HG02885 (cell line): ENCODE results near the gene RTP3.

Experiments used
- ATAC-seq: cut with Tn5 transposase; IDR thresholded peaks from one replicate; pipeline ENCODE4 v1.9.1; 2021; ENCODE audit warnings: mild to moderate bottlenecking; ENCODE audit not compliant: unreplicated experiment, poor library complexity

Gene RTP3

GRCh38 chr3:46497556-46498265 lies at the start of gene RTP3:
Gene RTP3, plus strand, starts transcription at chr3:46497976. Its CDS starts 87 bp downstream, at chr3:46498063.
- ATAC-seq: no peak

- ATAC-seq: no peak
These were observed 49.1 kb upstream of the RTP3 start for GRCh38 chr3:46448721-46449120.

DNA sequence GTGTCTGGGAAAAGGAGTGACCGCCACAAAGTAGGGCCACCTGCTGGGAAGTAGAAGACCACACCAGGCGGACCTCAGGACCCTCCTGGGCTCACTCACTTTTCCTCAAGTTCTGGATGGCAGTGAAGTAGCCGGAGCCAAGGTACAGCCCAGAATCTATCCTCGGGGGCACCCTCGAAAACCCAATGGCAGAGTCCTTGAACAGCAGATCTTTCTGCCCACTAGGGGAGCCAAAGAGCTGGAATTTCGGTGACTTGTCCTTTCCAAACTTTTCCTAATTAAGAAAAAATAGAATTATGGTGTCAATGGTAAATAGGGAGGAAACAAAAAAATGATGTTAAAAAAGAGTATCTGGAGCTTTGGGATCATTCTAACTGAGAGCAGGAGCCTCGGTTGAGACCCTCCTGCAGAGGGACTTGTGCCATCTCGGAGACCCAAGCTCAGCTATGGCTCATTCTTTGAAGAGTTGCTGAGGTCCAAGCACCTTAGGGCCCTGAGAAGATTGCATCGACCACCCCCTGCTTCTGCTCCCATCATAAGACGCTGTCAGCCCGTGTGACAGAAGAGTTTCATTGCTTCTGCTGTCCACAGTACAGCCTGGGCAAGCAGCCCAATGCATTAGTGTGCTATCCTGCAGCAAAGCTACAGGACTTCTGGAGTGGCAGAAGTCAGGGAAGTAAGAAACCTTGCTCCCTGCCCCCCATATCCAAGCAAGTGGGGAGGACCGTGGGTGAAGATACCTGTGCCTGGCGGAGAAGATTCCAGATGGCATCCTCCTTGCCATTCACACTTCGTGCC lies 47.8 kb upstream of the RTP3 start:
- no peak for ATAC-seq

DNA sequence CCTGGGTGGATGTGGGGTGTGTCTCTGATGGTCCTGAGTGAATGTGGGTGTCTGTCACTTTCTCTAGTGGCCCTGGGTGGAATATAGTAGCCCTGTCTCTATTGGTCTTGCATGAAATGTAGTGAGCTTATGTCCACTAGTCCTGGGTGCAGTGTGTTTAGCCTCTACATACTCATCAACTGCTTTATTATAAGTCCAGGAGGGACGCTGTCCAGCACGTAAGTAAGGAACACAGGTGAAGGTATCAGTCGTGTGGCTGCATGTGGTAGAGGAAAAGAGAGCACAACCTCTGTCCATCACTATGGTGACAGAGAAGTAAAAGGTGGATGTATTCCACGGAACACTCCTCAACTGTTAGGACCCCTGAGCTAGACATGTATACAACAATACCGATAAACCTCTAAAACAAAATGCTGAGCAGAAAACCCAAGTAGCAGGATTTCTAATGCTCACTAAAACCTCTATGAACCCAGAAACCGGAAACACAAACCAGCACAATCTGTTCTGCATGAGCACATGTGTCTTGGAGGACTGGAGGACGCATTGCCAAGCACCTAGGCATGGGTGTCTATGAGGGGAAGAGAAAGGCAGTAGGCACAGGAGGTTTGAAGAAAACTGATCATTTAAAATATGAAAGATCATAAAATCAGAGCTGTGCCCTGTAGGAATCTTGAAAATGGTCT lies 44.1 kb upstream of the RTP3 start:
- ATAC-seq: no peak

- no peak for ATAC-seq
These were observed 43.6 kb upstream of the RTP3 start for GRCh38 chr3:46454209-46454595.

DNA sequence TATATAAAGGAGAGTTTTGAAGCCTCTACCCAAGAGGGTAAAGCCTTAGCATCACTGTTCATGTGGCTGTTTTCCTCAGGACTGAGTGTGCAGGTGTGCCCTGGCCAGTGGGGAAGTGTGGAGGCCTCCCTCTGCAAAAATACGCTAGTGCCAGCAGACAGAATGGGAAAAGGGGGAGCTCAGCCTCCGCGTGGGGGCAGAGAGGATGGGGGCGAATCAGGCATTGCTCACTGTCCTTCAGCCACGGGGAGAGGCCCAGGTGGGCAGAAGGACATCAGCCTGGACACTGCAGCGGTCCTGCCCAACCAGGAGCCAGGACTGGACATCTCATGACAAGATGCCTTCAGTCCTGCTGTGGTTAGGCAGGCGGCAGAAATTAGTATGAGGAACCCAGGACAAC lies 43.2 kb upstream of the RTP3 start:
- no peak for ATAC-seq

- ATAC-seq: no peak
These were observed 42.3 kb upstream of the RTP3 start for GRCh38 chr3:46455231-46456115.

- no peak for ATAC-seq
These were observed 41.7 kb upstream of the RTP3 start for GRCh38 chr3:46456118-46456517.

- ATAC-seq: no peak
These were observed 37.7 kb upstream of the RTP3 start for GRCh38 chr3:46460051-46460450.

DNA sequence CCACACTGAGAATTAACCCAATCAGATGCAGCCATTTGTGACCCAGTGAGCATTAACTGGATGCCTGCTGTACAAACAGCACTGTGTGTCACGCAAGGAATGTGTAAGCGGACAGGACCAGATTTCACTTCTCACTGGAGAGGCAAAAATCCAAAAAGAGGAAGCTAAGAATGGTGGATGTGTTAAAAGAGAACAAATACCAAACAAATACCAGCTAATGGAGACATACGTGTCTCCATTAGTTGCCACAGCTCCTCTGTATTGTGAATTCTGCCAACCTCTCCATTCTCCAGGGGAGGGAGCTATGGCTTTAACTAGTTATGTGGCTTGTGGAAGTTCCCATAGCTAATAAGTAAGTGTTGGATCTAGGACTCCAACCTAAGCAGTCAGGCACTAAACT lies 35.7 kb upstream of the RTP3 start:
- ATAC-seq: no peak

DNA sequence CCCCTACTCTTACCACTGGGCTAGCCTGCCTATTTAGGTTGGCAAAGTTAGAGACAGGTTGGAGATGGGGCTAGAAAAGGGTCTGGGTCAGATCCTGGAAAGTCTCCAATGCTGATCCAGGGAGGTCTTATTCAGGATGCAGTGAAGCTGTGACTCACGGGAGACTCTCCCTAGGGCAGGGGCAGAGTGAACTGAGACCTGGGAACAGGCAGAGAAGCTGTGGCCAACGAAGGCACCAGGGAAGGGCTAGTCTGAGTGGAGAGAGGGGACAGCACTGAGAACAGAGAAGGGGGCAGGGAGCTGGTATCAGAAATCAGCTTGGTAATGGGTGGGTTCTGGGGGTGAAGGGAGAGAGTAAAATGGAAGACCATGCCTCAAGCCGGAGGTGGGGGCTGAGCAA lies 35.3 kb upstream of the RTP3 start:
- ATAC-seq: no peak

DNA sequence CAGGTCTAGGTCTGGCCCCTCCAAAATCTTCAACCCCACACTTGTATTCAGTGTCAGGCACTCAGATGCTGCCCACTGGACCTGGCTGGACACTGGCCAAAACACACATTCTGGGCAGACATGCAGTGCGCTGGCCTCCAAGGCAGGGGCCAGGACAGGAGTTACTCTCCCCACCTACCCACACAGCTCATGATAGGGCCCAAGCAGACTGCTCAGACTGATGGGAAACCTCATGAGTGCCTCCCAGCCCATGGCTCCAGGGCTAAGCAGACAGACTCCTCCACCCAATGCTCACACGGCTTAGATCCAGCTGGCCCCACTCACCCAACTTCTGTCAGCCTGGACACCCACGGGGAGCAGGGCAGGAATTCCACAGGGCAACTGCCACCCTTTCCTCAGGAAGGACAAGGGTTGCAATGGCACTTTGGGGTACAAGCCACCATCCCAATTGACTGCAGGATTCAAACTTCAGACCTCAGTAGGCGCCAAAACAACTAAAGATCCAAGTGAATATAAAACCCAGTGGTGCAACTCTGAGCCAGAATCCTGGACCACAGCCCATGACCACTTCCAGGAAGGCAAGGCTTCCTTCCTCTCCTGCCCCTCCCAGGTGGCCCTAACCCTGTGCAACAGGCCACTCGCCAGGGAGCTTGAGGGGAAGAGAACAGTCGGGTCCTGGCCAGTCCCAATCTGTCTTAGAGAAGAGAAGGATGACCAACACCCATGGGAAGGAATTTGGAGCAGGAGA lies 34.5 kb upstream of the RTP3 start:
- no peak for ATAC-seq

- no peak for ATAC-seq
These were observed 33.9 kb upstream of the RTP3 start for GRCh38 chr3:46463868-46464241.

GRCh38 chr3:46464326-46465195 lies 33.2 kb upstream of the RTP3 start, which contains the start of gene LTF:
Gene LTF, minus strand, starts transcription at chr3:46464905. Its CDS starts 38 bp downstream, at chr3:46464867.
- no peak for ATAC-seq

DNA sequence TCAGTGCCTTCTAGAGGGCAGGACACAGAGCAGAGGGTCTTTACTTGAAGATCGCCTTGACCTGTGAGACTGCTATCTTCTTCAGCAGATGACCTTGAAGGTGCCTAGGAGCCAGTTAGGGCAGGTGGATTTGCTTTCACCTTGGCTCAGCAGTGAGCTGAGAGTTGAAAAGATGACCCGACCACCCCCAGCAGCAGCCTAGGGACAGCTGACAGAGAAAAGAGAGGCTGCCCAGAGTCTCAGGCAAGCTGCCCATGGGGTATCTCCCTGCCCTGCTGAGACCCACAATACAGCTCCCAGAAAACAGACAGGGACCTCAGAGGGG lies 32.6 kb upstream of the RTP3 start:
- no peak for ATAC-seq

DNA sequence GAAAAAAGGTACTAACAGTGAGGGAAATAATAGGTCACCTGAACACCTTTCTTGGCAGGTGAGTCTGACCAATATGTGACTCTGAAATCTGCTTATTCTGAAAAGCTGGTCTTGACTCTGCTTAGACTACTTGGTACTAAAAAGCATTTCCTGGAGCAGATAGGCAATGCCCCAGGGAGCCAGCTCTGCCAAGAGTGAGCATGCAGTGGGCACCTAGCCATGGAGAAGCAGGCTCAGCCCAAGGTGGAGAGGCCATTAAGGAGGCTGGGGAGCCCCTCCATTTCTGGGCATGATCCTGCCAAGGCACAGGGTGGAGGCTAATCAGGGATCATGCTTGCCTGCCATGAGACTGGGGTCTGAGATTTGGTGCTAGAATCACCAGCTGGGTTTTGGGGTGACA lies 31.5 kb upstream of the RTP3 start:
- no peak for ATAC-seq

- ATAC-seq: no peak
These were observed 30.8 kb upstream of the RTP3 start for GRCh38 chr3:46466871-46467403.

DNA sequence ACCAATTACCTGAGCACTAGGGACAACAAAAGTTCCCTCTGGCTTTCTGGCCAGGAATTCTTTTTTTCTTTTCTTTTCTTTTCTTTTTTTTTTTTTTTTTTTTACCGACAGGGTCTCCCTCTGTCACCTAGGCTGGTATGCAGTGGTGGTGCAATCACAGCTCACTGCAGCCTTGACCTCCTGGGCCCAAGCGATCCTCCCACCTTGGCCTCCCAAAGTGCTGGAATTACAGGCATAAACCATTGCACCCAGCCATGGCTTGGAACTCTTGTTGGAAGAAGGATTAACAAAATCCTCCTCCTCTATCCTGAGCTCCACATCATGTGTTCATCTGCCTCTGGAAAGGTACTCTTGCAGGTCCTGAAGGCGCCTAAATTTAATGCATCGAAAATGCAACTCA lies 30.2 kb upstream of the RTP3 start:
- ATAC-seq: no peak
